HG03139 (cell line): Measurements from ENCODE around the gene LCTL.
"Not testable (repeated sequence)": the region's sequence is repeated elsewhere in the genome, so short reads cannot be mapped to it uniquely, and the experiment has no call there.

Source experiments
- ATAC-seq: cut with Tn5 transposase; IDR thresholded peaks from one replicate; pipeline ENCODE4 v1.9.1; 2021; ENCODE audit not compliant: unreplicated experiment

Gene LCTL

DNA sequence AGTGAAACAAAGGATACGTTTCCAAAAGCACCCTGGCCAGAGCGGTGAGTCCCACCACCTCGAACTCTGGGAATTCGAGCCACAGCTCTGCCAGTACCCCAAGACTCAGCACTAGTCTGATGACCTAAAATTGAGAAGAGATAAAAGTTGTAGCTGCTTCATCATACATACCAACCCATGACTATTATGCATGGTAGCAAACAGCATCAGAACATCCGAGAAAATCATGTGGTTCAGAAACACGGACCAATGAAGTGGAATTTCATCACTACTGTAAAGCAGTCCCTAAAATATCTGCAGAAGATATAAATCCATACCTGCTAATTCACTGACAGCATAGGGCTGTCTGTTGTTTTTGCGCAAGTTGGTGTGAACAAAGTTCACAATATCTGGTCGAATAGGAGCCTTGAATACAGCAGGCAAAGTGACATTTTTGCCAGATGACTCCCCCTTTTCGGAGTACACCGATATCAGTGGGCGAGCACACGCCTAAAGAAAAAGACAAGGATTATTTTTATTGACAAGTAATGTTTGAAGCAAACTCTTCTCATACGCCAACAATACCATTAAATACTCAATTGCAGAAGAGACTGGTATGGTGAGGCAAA lies 62.7 kb downstream of the LCTL start:
- ATAC-seq, result not testable (repeated sequence)

DNA sequence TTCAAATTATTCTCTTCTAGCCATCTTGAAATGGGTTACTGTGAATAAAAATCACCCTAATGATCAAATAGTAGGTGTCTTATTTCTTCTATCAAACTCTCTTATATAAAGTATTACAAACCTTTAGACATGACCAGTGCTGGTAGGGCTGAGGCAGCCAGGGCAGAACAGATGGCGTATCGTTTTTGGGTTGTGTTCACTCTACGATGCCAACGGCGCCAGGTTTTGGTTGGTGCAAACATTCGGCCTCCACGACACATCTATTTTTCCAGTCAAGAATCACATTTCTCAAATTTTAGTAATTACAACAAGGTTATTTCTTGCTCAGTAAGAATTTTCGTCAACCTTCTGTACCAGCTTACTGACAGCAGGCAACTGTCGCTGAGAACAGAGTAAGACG lies 63.3 kb downstream of the LCTL start:
- no peak for ATAC-seq

DNA sequence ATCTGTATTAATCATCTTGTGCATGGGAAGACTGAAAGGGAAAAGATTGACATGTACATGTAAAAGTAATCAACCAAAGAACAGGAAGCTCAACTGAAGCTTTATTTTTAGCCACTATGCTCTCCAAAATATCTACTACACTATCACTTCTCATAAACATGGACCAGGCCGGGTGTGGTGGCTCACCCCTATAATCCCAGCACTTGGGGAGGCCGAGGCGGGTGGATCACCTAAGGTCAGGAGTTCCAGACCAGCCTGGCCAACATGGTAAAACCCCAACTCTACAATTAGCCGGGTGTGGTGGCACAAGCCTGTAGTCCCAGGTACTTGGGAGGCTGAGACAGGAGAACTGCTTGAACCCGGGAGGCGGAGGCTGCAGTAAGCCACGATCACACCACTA lies 65.5 kb downstream of the LCTL start:
- not testable (repeated sequence) for ATAC-seq

DNA sequence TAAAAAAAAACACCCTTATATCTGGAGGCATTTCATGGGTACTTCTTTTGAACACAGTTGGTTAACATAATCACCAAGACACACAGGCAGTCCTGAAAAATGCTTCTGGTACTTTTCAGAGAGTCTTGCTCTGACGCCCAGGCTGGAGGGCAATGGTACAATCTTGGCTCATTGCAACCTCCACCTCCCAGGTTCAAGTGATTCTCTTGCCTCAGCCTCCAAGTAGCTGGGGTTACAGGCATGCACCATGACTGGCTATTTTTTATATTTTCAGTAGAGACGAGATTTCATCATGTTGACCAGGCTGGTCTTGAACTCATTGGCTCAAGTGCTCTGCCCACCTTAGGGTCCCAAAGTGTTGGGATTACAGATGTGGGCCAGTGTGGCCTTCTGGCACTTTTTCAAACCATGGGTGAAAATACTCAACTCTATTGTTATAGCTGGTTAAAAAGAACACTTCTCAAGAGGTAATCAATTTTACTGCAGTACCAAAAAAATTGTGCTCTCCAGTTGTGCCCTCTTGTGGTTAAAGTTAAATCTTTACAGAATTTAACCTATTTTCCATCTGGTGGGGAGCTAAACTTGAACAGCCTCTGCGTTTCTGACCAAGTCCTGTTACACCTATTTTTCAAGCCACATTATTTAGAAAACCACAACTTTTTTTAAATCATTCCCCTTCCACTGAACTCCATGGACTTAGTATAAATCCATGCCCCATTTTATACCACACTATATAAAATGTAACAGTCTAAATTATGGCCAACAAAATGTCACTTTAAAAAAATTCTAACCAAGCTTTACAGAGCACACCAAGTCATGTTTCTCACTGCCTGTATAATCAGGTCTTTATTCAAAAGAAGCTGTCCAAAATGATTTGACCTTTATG lies 67.1 kb downstream of the LCTL start:
- ATAC-seq, result no peak
